Heart right ventricle (tissue), 16 donors: ENCODE measurements around the gene DNM3. TPM values are rescaled to one million over a fixed set of nuclear protein-coding genes. Genes with fewer than 3 reads are reported as not detected.

Experiments used
- ATAC-seq, 8 donors: fragments of 200-7000 bp; cut with Tn5 transposase; one replicate each; pipeline ENCODE4 v1.9.1; 2020; ENCODE audit warnings: mild to moderate bottlenecking in 8 of 8, moderate library complexity in 8 of 8, moderate number of reproducible peaks in 1 of 8
- DNase-seq, 2 donors: peaks; one replicate each; pipeline ENCODE4 v3.0.0-alpha.2; 2020
- H3K27ac ChIP-seq, 10 donors: fragments of 200-600 bp; sonication (generic) in 2 of 10; one replicate each; pipeline versions ENCODE4 v1.5.0 to v1.8.0; 2020 to 2022; ENCODE audit warnings: mild to moderate bottlenecking in 3 of 10
- H3K27me3 ChIP-seq, 7 donors: fragments of 200-600 bp; one replicate each; pipeline ENCODE4 v1.8.0; 2021 to 2022; ENCODE audit warnings: mild to moderate bottlenecking in 2 of 7
- H3K36me3 ChIP-seq, 9 donors: fragments of 200-600 bp; sonication (generic) in 1 of 9; one replicate each; pipeline versions ENCODE4 v1.5.0 to v1.8.0; 2020 to 2022; ENCODE audit warnings: mild to moderate bottlenecking in 2 of 9
- H3K4me1 ChIP-seq, 9 donors: fragments of 200-600 bp; sonication (generic) in 1 of 9; one replicate each; pipeline versions ENCODE4 v1.5.0 to v1.8.0; 2020 to 2022; ENCODE audit warnings: mild to moderate bottlenecking in 4 of 9
- H3K4me3 ChIP-seq, 10 donors: fragments of 200-600 bp; sonication (generic) in 2 of 10; one replicate each; pipeline versions ENCODE4 v1.5.0 to v1.8.0; 2020 to 2022; ENCODE audit warnings: mild to moderate bottlenecking in 7 of 10, moderate library complexity in 2 of 10
- H3K9me3 ChIP-seq, 11 donors: fragments of 200-600 bp in 10 of 11; sonication (generic) in 2 of 11; one replicate each; pipeline versions ENCODE4 v1.5.0 to v1.8.0; 2013 to 2022; ENCODE audit warnings: mild to moderate bottlenecking in 2 of 11, control low read depth in 1 of 11, moderate library complexity in 1 of 11
- WGBS, 2 donors: extraction: QIAGEN DNeasy Blood & Tissue Kit; methylation state at CpG; one replicate each; pipeline ENCODE4 v1.1.7; 2013; ENCODE audit warnings: inconsistent platforms in 1 of 2; 5-methylcytosine and 5-hydroxymethylcytosine counted together
- intact Hi-C, 10 donors: fragments of 100-400 bp; cut with DNase I; formaldehyde crosslinking; loops; one replicate each; pipeline versions ENCODE4 v1.11.1 to v1.14.2; 2022
- polyA plus RNA-seq, 2 donors: library from polyadenylated mRNA; stranded (reverse); fragments of 200-250 nt; gene quantifications; one replicate each; pipeline ENCODE4 v1.2.3, GENCODE V29; 2013
- total RNA-seq, 10 donors: library from RNA; stranded (reverse); fragmentation: NEBNext Ultra II Directional in 3 of 10; extraction: Animal tissue kit (Norgen Biotek cat#: 25700) in 3 of 10; gene quantifications; one replicate each; pipeline versions ENCODE4 v1.2.1 to v1.2.4, GENCODE V29; 2021 to 2023
- TF ChIP-seq, protein P1 (sequence below), 9 donors: fragments of 200-600 bp; sonication (generic) in 2 of 9; IDR thresholded peaks; one replicate each; pipeline versions ENCODE4 v1.5.0 to v1.8.0; 2021 to 2022; ENCODE audit warnings: antibody characterized with exemption in 9 of 9, mild to moderate bottlenecking in 5 of 9, moderate library complexity in 1 of 9
- donor health status: Arrhythmogenic right ventricular cardiomyopathy.
- donor health status: ischemic (EF 13 %, LVEDD 7.1; RV severe dilation, severe dysfunction).
- donor health status: healthy with polysubstance abuse.
- donor health status: DM: no; HTN: yes; CAD: no.
- donor health status: DM: no; HTN: no; CAD: no.
- donor health status: ischemic (EF 25% LVEDD 6.9; RV normal size, moderate dysfunction).
- donor health status: ischemic (EF 25% LVEDD 5.7; RV mildly dilated, moderate dysfunction).
- donor health status: healthy.
- donor health status: DM: yes; HTN: yes; CAD: no.
- donor health status: Ischemic cardiomyopathy.
- donor health status: ischemic (EF 35%, LVEDD 5.7; RV mildly dilated, moderate dysfunction).
- donor health status: nonischemic (EF 11% LVEDD 7.7; RV severe dilation, severe dysfunction).
- donor health status: DM: yes; HTN: yes; CAD: no.
- donor health status: PGD.
- donor health status: ischemic (EF 29% LVEDD 5.4; RV normal size, mild dysfunction).
- donor health status: nonischemic (EF 23%, LVEDD 6.1; RV moderate dilation, normal function).

DNM3 gene
- total and polyA plus RNA-seq, 12 donors: 0.77 to 2.8 (median 2.2) TPM

DNA sequence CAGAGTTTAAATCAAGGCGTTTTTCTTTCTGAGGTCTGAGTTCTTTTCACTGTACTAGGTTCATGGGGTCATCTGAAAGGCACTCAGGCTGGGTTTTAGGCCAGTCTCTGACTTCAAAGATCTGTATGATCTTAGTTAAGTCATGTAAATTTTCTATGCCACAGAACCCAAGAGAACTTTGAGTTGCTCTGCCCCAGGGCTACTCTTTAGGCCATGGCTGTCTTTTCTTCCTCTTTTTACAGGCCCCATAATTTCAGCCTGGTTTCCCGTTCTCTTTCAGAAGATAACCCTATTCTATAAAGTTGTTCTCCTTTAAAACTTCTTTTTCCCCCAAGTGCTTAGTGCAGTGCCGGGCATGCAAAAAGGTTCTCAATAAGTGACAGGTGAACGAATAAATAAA lies 33.7 kb upstream of the DNM3 start:
- no peak overlapping the region for H3K27ac ChIP-seq
- H3K4me1 ChIP-seq: peaks cover 0 to 37% (median 11%) of the 10 kb centered on the region in 9 donors
- no peaks in the 10 kb centered on the region for H3K27me3 ChIP-seq
- H3K4me3 ChIP-seq: no peak overlapping the region
- H3K36me3 ChIP-seq: no peaks in the 10 kb centered on the region
- TF ChIP-seq, protein P1, sequence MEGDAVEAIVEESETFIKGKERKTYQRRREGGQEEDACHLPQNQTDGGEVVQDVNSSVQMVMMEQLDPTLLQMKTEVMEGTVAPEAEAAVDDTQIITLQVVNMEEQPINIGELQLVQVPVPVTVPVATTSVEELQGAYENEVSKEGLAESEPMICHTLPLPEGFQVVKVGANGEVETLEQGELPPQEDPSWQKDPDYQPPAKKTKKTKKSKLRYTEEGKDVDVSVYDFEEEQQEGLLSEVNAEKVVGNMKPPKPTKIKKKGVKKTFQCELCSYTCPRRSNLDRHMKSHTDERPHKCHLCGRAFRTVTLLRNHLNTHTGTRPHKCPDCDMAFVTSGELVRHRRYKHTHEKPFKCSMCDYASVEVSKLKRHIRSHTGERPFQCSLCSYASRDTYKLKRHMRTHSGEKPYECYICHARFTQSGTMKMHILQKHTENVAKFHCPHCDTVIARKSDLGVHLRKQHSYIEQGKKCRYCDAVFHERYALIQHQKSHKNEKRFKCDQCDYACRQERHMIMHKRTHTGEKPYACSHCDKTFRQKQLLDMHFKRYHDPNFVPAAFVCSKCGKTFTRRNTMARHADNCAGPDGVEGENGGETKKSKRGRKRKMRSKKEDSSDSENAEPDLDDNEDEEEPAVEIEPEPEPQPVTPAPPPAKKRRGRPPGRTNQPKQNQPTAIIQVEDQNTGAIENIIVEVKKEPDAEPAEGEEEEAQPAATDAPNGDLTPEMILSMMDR (IDR thresholded peaks at IDR 0.05): no peak
- intact Hi-C loops: loop anchor here in 1 of 10 donors (5.0 to 10.0 kb wide), 2 partner anchors 35 to 97 kb away; partner anchors contain the start of gene DNM3
- DNase-seq (no peak), ATAC-seq (no peak)
- H3K9me3 ChIP-seq: no peaks in the 10 kb centered on the region
- 87 to 92% methylated on average over 4 of the region's 4 CpGs for WGBS, 2 donors

DNA sequence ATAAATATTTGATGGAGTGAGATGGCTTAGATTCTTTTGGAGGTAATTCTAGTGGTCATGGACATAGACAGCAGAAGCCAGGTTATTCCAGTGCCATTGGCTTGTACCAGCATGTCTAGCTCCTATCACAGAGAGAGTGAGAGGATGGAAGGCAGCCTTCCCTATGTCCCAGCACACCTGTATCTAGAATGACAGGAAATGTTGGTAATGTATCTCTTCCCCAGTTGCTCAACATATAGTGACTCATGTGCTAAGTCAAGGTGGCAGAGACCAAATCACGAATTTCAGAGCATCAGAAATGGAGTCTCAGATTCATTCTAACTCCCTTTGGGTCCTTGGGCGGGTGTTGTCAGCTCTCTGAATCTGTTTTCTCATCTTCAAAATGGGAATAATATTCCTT lies 31.5 kb upstream of the DNM3 start:
- ATAC-seq (no peak), DNase-seq (no peak)
- H3K27ac ChIP-seq: no peak overlapping the region
- peaks cover 0 to 16% (median 5%) of the 10 kb centered on the region in 9 donors for H3K4me1 ChIP-seq
- H3K4me3 ChIP-seq: no peak overlapping the region
- no peaks in the 10 kb centered on the region for H3K9me3 ChIP-seq
- 80 to 82% methylated on average over 2 of the region's 2 CpGs for WGBS, 2 donors
- intact Hi-C loops: loop anchor here in 1 of 10 donors (5.0 to 10.0 kb wide), 2 partner anchors 32 to 95 kb away; partner anchors contain the start of gene DNM3
- TF ChIP-seq, protein P1 (IDR thresholded peaks at IDR 0.05): no peak
- H3K27me3 ChIP-seq: no peaks in the 10 kb centered on the region
- H3K36me3 ChIP-seq: no peaks in the 10 kb centered on the region

DNA sequence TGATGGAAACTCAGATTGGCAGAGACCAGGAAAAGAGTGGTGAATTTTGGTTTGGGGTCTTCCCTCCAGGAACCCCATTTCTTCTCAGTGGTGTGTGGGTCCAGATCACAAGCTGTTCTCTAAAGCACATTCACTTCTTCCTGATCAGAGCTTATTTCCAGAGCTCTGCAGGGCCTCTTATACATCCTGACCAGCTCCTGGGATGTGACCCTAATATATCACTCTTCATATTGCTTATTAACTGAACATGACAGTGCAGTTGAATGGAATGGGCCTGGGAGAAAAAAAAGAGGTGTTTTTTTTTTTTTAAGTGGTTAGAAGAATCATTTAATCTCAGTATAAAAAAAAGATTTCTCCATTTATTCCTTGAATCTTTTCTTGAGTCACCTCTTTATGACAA lies 29.6 kb upstream of the DNM3 start:
- no peak overlapping the region for H3K27ac ChIP-seq
- no peak for ATAC-seq
- intact Hi-C loops: no loop called here
- H3K36me3 ChIP-seq: no peaks in the 10 kb centered on the region
- H3K4me3 ChIP-seq: no peak overlapping the region
- DNase-seq: no peak
- H3K27me3 ChIP-seq: no peaks in the 10 kb centered on the region
- H3K9me3 ChIP-seq: no peaks in the 10 kb centered on the region
- TF ChIP-seq, protein P1 (IDR thresholded peaks at IDR 0.05): no peak
- H3K4me1 ChIP-seq: no peaks in the 10 kb centered on the region

DNA sequence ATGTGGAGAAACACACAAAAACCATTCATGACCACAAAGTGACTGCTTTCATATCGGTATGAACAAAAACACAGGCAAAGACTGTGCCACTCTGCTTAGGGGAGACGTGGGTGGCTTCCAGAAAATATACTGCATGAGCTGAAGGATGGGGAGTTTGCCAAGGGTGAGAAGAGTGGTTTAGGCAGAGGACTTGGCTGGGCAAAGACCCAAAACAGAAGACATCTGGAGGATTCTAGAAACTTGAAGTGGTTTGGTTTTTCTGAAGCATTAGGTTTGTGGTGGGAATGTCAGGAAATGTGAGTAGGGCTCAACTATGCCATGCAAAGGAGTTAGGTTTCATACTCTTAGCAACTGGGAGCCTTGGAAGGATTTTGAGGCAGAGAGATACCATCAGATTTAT lies 26.6 kb upstream of the DNM3 start:
- Histone ChIP-seq H3K4me1 (peaks cover 0 to 10% (median 0%) of the 10 kb centered on the region in 9 donors), H3K4me3 (no peak overlapping the region), H3K36me3 (no peaks in the 10 kb centered on the region), H3K9me3 (no peaks in the 10 kb centered on the region), H3K27me3 (no peaks in the 10 kb centered on the region), H3K27ac (no peak overlapping the region)
- ATAC-seq (no peak), DNase-seq (no peak)
- intact Hi-C loops: no loop called here
- 77 to 79% methylated on average over 2 of the region's 2 CpGs for WGBS, 2 donors
- TF ChIP-seq, protein P1 (IDR thresholded peaks at IDR 0.05): no peak
